DMS 273 treated with DMSO at 0.1 percent for 48 hours (cell line): ENCODE data around the gene CNTRL.
"Not testable (repeated sequence)": the region's sequence is repeated elsewhere in the genome, so short reads cannot be mapped to it uniquely, and the experiment has no call there.

Experiments
- DNase-seq: peaks from one replicate; lab custom pipeline; 2025; lab: John Stamatoyannopoulos, UW

CNTRL gene, protein sequence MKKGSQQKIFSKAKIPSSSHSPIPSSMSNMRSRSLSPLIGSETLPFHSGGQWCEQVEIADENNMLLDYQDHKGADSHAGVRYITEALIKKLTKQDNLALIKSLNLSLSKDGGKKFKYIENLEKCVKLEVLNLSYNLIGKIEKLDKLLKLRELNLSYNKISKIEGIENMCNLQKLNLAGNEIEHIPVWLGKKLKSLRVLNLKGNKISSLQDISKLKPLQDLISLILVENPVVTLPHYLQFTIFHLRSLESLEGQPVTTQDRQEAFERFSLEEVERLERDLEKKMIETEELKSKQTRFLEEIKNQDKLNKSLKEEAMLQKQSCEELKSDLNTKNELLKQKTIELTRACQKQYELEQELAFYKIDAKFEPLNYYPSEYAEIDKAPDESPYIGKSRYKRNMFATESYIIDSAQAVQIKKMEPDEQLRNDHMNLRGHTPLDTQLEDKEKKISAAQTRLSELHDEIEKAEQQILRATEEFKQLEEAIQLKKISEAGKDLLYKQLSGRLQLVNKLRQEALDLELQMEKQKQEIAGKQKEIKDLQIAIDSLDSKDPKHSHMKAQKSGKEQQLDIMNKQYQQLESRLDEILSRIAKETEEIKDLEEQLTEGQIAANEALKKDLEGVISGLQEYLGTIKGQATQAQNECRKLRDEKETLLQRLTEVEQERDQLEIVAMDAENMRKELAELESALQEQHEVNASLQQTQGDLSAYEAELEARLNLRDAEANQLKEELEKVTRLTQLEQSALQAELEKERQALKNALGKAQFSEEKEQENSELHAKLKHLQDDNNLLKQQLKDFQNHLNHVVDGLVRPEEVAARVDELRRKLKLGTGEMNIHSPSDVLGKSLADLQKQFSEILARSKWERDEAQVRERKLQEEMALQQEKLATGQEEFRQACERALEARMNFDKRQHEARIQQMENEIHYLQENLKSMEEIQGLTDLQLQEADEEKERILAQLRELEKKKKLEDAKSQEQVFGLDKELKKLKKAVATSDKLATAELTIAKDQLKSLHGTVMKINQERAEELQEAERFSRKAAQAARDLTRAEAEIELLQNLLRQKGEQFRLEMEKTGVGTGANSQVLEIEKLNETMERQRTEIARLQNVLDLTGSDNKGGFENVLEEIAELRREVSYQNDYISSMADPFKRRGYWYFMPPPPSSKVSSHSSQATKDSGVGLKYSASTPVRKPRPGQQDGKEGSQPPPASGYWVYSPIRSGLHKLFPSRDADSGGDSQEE (N-terminal part only)

DNA sequence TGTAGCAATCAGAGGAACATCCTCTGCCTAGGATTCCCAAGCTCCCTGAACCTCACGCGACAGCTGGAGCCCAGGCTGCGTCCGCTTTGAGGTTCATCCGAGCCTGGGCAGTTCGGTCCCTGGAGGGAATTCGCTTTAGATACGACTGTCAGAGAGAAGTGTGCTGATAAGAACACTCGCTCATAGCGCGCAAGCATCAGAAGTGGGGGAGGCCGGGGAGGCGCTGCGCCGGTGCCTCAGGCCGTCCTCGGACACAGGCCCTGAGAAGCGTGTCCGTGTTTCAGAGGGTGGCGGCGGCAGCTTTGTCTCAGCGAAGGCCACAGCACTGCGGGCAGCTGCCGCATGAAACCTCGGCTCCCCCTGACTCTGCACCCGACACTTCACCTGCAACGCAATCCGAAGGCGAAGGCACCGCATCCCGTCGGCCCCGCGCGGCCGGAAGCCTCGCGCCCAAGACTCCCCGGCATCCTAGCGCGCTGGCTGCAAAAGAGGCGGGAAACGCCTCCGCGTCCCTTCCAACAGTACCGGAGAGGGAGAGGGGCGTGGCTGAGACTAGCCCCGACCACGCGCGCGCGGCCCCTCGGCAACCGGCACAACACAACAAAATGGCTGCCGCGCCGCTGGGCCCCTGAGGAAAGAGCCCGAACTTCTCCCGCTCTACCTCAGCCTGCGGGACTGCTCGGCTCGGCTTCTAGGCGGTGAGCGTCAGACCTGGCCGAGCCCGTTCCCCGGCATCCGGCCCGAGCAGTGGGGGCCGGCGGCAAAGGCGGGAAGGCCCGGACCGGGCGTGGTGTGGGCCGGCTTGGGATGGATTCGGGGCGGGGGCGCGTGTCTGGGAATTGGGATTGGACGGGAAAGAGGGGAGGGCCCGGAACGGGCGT, at the start of gene CNTRL:
TSS of gene CNTRL (plus strand) at position 586 of the 881 bp plus-strand sequence. CDS start 13,372 bp downstream, outside the sequence.
- peak; percentile 88 for DNase-seq

DNA sequence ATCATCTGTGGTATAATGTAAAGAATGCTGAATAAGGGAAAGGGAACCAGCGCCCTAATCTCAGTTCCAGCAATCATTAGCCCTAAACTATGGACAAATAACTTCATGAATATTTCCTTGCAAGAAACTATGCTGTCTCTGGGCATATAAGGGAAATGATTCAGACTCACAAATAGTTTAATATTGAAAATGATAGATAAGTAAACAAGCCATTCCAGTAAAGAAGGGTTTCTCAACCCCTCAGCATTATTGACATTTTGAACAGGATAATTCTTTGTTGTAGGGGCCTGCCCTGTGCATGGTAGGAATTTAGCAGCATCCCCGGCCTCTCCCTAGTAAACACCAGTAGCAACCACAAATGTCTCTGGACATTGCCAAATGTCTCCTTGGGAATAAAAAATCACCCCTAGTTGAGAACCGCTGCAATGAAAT, 48.5 kb upstream of the CNTRL start:
- no peak for DNase-seq

DNA sequence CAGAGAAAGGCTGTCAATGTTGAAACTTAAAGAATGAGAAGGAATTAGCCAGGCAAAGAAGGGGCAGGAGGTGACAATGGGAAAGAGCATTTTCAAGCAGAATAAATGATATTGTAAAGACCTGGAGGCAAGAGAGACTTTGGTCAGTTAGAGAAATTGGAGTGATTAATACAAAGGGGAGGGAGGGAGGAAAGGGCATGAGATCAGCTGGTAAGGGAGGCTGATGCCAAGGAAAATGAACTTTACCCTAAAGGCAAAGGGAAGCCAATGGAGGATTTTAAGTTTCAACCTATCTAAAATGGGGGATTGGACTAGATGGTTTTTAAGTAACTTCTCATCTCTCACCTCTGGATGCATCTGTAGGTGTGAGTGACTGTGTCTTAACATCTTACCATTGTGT, 48.0 kb upstream of the CNTRL start:
- no peak for DNase-seq

DNA sequence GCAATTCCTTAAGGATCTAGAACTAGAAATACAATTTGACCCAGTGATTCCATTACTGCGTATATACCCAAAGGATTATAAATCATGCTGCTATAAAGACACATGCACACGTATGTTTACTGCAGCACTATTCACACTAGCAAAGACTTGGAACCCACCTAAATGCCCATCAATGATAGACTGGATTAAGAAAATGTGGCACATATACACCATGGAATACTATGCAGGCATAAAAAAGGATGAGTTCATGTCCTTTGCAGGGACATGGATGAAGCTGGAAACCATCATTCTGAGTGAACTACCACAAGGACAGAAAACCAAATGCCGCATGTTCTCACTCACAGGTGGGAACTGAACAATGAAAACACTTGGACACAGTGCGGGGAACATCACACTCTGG, 46.5 kb upstream of the CNTRL start:
- DNase-seq, result not testable (repeated sequence)

DNA sequence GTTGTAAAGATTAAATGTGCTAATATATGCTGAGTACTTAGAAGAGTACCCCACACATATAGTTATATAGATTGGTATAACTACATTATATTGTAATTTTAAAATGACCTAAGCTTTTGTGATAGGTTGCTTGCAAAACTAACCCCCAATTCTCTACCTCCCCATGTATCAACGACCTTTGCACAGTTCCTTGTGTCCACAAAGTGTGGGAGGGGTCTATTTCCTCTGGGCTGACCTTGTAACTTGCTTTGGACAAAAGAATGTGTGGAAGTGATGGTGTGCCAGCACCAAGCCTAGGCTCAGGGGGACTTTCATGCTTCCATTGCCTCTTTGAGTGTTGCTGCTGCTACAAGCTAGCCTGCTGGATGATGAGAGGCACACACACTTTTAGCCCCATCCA, 45.3 kb upstream of the CNTRL start:
- DNase-seq, result no peak

DNA sequence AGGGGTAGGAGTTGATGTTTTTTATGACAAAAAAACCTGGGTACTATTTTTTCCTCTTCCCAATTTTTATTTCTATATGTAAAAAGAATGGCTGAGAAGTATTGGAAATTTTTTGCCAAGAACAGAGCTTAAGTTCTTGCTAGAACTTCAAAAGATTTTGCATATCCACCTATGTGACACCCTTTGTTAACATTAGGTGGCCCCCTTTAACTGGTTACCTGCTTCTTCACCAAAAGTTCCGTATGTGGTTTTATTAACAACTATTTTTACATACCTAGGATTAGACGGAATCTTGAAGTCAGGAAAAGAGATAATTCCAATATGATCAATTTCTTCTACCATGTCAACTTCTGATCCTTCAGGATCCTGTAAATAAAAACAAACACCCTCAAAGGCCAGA, 40.2 kb upstream of the CNTRL start:
- no peak for DNase-seq

DNA sequence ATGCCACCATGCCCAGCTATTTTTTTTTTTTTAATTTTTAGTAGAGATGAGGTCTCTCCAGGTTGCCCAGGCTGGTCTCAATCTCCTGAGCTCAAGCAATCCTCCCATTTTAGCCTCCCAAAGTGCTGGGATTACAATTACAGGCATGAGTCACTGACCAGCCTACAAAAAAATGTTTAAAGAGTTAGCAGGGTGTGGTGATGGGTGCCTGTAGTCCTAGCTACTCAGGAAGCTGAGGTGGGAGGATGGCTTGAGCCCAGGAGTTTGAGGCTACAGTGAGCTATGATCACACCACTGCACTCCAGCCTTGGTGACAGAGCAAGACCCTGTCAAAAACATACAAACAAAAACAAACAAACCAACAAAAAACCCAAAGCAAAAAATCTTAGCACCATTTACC, 39.0 kb upstream of the CNTRL start:
- DNase-seq, result not testable (repeated sequence)

DNA sequence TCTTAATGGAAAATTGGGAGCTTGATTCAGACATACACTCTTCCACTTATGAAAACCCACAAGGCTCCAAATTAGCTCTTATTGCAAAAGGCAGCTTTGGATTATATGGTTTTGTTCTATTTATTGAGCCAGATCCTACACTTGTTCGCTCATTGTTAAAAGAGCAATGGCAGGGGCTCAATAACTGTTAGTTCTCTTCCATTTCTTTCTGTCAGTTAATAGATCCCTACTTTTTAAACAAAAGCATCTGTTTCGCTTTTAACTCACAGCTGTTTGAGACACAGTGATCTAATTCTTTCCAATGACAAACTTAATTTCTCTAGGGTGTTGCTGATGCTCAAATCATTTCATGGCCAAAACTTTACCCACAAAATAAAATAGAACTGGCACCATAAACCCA, 36.4 kb upstream of the CNTRL start:
- no peak for DNase-seq

DNA sequence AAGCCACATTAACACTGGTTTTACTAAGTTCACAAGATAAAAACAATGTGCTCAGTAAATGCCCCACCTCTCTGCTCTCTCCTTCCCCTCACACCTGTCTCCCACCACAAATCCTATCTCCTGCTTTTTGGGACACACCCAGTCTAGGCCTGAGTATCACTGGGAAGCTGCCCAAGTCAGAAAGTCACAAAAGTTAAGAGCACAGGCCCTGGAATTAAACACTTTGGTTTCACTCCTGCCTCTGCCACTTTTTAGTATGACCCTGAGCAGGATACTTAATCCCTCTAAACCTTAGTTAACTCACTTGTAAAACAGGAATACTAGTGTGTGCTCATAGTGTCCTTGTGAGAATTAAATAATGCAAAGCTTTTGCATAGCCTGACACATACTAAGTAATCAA, 36.0 kb upstream of the CNTRL start:
- no peak for DNase-seq

DNA sequence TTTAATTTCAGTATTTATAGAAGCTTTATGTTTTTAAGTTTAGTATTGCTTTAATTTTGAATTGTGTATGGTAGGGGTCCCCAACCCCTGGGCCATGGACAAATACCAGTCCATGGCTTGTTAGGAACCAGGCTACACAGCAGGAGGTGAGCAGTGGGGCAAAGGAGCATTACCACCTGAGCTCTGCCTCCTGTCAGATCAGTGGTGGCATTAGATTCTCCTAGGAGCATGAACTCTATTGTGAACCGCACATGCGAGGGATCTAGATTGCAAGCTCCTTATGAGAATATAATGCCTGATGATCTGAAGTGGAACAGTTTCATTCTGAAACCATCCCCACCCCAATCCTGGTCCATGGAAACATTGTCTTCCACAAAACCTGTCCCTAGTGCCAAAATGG, 26.6 kb upstream of the CNTRL start:
- DNase-seq, result no peak

DNA sequence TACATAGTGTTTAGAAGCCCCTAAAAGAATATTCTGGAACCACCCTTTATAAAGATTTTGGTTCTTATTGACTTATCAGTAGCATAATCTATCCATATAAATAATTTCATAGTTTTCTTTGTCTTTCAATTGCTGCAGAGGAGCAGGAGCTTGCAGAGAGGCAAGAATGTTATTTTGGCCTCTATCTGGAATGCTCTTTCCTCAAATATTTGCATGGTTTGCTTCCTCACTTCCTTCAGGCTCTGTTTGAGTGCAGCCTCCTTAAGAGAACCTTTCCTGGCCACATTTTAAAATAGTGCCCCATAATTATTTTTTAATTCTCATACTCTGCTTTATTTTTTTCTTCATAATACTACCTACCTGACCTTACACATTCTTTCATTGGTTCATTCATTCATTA, 26.1 kb upstream of the CNTRL start:
- no peak for DNase-seq

DNA sequence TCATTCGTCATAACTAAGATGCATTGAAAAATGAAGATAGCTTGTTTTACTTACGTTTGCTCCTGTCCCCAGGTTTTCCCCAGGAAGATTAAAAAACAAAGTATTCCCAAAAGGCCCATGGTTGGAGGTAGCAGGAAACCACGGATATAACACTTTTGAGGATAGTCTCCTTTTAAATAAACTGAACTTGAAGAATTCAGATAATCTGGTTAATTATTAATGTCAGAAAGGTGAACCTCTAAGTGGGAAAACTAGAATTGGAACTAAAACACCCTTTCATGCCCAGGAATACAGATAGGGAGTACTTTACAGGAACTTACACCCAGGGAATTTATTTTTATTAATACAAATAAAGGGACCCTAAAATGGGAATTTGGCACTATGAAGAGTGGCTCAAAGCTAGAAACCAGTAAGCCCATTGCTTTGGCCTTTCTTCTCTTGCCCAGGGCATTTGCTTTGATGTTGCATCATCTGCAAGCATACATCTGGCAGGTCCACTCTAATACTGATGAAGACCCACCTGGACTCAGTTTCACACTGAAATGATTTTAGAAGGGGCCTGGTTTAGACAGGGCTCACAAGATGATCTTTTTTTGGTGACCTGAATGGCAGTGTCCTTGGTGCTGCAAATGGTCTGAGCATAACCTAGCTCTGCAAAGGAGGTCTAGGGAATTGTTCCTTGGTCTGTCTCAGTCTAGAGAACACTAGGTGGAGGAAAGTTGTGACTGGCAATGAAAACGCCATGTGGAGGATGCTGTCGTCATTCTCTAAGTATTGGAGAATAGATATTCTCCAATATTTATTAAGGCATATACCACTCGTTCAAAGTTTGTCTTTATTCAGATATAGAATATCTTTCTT, 24.4 kb upstream of the CNTRL start, which contains the start of gene C5:
TSS of gene C5 (minus strand) at position 148 of the 861 bp plus-strand sequence. CDS start at position 119, 29 bp downstream.
- DNase-seq, result no peak

DNA sequence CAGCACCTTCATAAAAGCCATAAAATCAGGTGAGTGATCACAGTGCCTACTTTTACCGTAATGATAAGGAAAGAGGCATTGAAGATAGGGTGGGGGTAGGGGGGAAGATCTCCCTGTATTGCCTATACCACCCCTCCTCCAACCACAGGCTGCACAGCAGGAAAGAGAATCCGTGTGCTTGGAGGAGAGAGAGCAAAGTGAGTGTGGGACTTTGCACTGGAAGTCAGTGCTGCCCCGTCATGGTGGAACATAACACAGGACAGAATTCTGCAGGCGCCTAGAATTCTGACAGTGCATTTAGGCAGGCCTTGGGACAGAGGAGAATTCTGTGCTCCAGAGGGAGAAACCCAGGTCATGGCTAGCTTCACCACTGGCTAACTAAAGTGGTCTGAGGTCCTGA, 21.2 kb upstream of the CNTRL start:
- no peak for DNase-seq

DNA sequence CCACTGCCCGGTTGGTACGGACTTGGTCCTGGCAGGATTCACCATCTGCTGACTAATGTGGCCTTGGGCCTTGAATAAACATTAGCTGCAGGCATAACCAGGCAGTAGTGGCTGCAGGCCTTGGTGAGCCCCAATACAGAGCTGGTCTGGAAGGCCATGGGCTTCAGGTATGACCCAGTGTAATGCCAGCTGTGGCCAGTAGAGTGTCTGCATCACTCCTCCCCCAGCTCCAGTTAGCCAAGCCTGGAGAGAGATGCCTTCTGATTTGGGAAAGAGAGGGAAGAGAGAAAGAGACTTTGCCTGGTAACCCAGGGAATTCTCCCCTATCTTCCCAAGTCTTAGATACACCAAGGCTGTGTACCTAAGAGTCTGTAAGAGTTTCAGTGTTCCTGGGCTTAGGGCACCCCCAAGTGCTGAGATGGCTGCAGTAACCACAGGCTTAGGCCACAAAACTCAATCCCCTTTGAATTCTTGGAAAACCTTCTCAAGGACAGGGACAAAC, 19.1 kb upstream of the CNTRL start:
- DNase-seq, result no peak

DNA sequence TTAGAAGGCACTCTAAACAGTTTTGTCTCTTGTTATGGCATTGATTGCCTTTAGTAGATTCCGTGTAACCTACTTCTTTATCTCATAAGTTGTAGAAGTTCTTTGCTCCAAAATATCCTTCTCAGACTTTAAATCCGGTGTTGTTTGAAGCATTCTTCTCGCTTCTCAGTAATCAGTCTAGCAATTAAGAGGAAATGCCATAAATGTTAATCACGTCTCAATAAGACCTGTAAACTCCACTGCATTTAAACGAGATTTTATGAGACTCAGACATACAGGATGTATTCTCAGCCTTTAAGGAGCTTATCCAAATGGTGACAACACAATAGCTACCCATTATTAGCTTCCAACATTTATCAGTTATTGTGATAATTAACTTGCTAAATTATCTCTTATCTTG, 16.9 kb upstream of the CNTRL start:
- no peak for DNase-seq

DNA sequence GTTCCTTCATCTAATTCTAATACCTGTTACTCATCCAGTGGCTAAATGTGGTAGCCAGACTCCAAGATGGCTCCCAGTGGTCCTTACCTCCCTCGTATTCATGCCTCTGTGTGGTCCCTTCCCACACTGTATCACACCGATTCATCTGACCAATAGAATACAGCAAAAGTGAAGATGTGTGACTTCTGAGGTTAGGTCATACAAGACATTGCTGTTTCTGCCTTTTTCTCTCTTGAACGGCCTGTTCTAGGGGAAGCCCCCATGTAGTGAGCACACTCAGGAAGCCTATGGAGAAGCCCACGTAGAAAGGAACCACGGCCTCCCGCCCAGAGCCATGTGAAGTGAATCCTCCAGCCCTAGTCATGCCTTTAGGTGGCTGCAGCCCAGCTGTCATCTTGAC, 15.2 kb upstream of the CNTRL start:
- no peak for DNase-seq

DNA sequence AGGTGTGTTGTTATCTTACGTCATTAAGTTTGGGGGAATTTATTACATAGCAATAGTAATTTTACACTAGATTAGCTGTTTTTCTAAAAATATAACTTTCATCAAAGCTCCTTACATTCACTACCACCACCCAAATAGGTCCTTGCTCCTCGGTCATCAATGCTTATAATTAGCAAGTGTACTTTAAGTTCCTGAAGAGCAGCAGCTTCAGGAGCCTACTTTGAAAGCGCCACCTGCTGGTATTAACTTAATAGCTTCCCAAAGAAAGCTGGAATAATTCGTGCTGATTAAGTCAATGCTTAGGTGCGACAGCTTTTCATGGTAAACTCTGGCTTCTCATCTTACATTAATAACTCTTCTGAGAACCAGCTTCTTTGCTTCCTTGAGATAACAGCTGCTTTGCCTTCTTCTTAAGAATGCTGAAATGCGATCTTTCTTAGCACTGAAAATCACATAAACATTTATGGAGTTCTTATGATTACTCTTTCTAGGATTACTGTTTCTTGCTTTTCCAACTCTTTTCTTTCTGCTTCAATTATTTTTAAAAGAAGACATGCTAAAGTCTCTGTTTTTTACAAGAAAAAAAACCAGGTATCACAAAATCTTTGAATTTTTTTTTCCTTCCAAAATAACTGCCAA, 14.6 kb upstream of the CNTRL start:
- peak; percentile 70 for DNase-seq

DNA sequence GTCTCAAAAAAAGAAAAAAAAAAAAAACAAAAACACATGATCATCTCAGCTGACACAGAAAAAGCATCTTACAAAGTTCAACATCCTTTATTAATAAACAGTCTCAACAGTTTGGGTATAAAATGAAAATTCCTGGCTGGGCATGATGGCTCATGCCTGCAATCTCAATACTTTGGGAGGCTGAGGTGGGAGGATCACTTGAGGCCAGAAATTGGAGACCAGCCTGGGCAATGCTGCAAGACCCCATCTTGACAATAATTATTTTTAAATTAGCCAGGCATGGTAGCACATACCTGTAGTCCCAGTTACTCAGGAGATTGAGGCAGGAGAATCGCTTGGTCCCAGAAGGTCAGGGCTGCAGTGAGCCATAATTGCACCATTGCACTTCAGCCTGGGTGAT, 7.9 kb upstream of the CNTRL start:
- DNase-seq, result no peak

DNA sequence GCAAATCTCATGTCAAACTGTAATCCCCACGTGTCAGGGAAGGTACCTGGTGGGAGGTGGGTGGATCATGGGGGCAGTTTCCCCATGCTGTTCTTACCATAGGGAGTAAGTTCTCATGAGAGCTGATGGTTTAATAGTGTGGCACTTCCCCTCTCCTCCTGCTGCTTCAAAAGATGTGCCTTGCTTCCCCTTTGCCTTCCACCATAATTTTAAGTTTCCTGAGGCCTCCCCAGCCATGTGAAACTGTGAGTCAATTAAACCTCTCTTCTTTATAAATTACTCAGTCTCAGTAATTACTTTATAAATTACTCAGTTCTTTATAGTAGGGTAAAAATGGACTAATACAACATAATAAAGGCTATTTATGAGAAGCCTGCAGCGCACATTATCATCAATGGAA, 7.1 kb upstream of the CNTRL start:
- no peak for DNase-seq

DNA sequence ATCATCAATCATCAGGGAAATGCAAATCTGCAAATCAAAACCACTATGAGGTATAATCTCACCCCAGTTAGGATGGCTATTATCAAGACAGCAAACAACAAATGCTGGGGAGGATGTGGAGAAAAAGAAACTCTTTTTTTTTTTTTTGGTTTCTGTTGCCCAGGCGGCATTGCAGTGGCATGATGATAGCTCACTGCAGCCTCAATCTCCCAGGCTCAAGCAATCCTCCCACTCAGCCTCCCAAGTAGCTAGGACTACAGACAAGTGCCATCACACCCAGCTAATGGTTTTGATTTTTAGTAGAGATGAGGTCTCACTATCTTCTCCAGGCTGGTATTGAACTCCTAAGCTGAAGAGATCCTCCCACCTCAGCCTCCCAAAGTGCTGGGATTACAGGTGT, 5.4 kb upstream of the CNTRL start:
- no peak for DNase-seq
